HG03025 (cell line): ENCODE data around the gene C1QL4.
"Not testable (repeated sequence)": the region's sequence is repeated elsewhere in the genome, so short reads cannot be mapped to it uniquely, and the experiment has no call there.

Experiments used
- ATAC-seq: cut with Tn5 transposase; IDR thresholded peaks from one replicate; pipeline ENCODE4 v1.9.1; 2021; ENCODE audit warnings: mild to moderate bottlenecking, moderate library complexity; ENCODE audit not compliant: unreplicated experiment, low FRiP score

The C1QL4 gene

DNA sequence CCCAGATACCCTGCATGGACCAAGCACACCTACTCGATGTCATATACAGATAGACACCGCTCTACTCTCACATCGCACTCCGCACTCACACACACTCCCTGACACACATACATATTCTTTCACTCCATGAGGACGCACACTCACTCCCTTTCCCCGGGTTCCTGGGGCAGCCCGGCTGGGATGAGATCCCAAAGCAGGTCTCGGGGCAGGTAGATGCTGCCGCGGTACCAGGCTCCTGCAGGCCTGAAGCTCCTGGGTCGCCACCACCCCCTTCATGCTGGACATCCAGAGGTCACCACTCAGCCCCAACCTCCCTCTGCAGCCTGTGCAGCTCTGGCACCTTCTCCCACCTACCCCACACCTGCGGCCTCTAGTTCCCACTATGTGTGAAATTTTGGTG lies 2.3 kb downstream of the C1QL4 start:
- ATAC-seq = no peak

DNA sequence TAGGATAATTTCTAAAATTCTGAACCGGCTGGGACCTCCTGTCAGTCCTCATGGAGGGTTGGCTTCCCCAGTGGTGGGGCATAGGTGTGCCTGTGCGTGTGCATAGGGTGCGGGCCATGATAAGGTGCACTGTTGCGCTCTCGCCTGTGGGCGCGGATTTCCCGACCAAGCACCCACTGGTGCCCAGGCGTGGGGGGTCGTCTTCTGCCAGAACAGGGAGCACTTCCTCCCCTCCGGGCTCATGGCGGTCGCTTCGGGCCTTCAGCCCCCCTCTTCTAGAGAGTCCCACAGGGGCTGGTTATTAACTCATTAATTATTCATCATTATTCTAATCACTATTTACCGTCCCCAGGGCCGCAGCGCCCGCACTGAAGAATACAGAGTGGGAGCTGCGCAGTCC lies 2.8 kb downstream of the C1QL4 start:
- ATAC-seq = no peak

DNA sequence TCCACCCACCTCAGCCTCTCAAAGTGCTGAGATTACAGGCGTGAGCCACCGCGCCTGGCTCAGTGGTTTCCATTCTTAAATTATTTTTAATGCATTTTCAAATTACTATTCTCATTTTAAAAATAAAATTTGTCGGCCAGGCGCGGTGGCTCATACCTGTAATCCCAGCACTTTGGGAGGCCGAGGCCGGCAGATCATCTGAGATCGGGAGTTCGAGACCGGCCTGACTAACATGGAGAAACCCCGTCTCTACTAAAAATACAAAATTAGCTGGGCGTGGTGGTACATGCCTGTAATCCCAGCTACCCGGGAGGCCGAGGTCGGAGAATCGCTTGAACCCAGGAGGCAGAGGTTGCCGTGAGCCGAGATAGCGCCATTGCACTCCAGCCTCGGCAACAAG lies 3.2 kb downstream of the C1QL4 start:
- ATAC-seq = not testable (repeated sequence)

DNA sequence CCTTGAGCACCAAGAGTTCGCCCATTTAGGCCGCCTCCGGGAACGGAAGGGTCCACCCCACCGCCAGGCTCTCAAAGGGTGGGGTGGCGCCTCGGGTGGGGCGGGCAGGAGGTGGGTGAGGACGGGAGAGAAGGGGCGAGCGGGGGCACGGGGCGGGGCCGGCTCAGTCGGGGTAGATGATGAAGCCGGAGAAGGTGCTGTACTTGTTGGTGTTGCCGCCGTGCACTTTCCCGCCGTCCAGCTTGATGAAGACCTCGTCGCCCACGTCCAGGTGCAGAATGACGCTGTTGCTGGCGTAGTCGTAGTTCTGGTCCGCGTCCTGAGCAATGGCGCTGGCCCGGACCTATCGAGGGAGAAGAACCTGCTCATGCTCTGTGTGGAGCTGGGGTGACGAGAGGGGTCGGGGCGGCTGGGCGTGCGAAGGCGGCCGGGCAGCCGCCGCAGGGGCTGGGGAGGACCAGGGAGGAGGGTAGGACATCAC lies 4.1 kb downstream of the C1QL4 start:
- ATAC-seq = no peak

DNA sequence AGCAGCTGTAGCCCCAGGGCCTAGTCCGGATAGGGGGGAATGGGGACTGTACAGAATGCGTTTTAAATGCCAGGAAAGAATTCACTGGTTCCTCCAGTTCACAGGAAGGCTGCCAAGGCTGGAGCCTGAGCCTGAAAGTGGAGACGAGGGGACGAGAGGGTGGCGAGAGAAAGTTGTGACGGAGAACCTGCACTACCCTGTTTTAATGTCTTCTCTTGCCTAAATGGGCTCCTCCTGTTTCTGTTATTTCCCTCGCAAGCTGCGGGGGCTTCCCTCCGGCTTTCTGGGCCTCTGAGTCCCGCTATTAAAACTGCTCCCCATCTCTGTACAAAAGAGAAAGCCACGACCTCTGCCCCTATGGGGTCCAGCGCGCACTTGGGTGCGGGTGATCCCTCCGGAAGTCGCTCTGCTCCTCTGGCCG lies 4.5 kb downstream of the C1QL4 start:
- ATAC-seq = no peak

DNA sequence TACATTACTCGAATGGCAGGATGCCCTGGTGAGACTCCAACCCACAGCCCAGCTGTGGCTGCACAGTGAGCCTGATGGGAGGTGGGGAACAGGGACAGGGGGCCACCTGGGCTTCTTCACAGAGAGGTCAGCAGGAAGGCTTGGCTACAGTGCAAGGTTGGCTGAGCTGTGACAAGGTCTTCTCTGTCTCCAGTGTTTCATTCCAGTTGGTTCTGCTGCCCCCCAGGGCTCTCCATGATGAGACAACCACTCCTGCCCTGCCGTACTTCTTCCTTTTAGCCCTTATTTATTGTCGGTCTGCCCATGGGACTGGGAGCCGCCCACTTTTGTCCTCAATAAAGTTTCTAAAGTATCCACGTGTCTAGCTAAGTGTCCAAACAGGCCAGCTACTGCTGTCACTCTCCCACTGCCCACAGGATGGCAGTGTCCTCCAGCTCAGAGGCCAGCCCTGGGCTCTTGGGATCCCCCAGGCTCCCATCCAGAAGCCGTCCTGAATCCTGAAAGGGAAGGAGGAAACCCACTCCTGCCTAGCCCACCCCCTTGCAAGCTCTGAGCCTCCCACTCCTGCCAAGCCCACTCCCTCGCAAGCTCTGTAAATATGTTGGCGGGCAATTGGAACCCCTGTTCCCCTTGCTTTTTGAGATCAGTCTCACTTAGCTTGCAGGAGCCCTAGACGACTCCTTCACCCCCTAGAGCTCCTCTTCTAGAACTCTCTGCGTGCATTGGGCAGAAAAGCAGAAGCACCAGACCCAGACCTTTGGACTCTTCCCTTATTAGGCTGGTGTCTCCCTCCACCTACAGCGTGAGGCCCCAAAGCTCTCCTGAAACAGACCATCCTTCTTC lies 5.4 kb downstream of the C1QL4 start:
- ATAC-seq = no peak

DNA sequence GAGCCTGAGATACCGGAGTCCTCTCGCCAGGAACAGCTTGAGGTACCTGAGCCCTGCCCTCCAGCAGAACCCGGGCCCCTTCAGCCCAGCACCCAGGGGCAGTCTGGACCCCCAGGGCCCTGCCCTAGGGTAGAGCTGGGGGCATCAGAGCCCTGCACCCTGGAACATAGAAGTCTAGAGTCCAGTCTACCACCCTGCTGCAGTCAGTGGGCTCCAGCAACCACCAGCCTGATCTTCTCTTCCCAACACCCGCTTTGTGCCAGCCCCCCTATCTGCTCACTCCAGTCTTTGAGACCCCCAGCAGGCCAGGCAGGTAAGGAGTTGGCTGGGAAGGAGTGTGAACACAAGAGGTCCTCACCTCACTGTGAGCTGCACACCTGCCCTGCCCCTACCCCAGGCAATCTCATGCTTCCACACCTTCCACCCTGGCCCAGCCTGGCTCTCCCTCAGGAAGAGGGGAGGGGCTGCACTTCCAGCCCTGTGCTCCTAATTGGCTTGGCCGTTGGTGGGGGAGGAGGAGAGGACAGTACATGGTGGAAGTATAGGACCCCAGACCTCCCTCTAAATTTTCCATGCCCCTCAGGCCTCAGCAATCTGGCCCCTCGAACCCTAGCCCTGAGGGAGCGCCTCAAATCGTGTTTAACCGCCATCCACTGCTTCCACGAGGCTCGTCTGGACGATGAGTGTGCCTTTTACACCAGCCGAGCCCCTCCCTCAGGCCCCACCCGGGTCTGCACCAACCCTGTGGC lies 6.2 kb downstream of the C1QL4 start:
- ATAC-seq = no peak

DNA sequence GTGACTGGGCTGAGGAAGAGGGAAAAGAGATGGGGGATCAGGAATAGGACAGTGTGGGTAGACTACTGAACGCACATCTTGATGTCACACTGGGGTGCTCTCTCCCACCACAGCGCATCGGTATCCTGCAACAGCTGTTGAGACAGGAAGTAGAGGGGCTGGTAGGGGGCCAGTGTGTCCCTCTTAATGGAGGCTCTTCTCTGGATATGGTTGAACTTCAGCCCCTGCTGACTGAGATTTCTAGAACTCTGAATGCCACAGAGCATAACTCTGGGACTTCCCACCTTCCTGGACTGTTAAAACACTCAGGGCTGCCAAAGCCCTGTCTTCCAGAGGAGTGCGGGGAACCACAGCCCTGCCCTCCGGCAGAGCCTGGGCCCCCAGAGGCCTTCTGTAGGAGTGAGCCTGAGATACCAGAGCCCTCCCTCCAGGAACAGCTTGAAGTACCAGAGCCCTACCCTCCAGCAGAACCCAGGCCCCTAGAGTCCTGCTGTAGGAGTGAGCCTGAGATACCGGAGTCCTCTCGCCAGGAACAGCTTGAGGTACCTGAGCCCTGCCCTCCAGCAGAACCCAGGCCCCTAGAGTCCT lies 6.9 kb downstream of the C1QL4 start:
- no peak for ATAC-seq

DNA sequence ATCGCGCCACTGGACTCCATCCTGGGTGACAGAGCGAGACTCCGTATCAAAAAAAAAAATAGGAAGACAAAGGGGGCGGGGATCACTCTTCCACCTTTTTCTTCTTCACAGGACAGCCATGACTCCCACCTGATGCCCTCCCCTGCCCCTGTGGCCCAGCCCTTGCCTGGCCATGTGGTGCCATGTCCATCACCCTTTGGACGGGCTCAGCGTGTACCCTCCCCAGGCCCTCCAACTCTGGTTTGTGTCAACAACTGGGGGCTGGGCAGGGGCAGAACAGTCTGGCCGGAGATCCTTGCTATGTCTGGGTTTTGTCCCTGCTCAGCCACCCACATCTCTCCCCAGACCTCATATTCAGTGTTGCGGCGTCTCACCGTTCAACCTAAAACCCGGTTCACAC lies 8.2 kb downstream of the C1QL4 start:
- no peak for ATAC-seq

DNA sequence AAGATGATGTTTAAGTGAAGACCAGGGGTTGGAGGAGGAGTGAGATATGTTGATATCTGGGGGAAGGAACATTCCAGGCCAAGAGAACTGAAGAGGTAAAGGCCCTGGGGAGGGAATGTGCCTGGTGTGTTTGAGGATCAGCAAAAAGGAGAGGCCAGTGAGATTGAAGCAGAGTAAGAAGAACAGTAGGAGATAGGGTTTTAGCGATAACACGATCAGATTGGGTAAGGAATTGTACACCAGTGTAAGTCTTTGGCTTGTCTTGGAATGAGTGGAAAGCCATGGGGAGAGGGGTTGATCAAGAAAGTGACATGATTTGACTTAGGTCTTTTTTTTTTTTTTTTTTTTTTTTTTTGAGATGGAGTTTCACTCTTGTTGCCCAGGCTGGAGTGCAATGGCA lies 9.1 kb downstream of the C1QL4 start:
- no peak for ATAC-seq

DNA sequence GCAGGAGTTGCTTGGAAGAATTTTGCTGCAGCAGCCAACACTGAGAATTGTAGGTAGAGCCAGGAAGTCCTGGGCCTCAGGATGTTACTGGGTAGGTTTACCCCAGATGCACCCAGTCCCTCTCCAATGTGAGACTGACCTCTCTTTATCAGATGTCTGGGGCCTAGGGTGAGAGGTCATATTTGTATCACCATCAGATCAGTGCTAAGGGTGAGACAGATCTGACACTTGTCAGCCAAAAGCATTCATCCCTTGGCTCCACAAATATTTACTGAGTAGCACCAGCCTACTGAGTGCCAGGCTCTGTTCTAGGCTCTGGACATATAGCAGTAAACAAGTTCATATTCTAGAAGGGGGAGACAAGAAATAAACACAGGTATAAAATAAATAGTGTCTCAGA lies 9.6 kb downstream of the C1QL4 start:
- ATAC-seq = no peak

DNA sequence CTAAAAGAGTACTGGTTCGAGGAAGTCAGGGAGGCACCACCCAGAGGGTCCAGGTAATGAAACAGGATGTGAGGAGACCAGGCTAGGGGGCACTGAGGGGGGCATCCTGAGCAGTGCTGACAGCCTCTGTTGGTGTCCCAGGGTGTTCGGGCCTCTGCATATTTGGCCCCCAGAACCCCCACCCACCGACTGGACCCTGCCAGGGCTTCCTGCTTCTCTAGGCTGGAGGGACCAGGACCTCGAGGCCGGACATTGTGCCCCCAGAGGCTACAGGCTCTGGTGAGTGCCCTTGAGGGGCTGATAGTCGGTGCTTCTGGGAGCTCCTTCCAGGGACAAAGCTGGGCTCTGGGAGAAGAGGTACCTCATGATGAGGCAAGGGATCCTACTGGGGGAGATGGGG lies 11.4 kb downstream of the C1QL4 start:
- no peak for ATAC-seq

DNA sequence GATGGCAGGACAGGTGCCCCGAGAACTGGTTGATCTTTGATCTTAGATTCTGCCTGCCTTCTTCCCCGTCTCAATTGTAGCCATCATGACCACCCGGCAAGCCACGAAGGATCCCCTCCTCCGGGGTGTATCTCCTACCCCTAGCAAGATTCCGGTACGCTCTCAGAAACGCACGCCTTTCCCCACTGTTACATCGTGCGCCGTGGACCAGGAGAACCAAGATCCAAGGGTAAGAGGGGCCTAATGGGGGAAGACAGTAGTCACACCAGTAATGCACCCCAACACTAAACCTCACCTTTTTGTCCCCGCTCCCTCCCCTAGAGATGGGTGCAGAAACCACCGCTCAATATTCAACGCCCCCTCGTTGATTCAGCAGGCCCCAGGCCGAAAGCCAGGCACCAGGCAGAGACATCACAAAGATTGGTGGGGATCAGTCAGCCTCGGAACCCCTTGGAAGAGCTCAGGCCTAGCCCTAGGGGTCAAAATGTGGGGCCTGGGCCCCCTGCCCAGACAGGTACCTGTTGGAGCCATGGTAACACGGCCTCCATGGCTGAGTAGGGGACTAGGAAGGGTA lies 13.4 kb downstream of the C1QL4 start:
- ATAC-seq = no peak

DNA sequence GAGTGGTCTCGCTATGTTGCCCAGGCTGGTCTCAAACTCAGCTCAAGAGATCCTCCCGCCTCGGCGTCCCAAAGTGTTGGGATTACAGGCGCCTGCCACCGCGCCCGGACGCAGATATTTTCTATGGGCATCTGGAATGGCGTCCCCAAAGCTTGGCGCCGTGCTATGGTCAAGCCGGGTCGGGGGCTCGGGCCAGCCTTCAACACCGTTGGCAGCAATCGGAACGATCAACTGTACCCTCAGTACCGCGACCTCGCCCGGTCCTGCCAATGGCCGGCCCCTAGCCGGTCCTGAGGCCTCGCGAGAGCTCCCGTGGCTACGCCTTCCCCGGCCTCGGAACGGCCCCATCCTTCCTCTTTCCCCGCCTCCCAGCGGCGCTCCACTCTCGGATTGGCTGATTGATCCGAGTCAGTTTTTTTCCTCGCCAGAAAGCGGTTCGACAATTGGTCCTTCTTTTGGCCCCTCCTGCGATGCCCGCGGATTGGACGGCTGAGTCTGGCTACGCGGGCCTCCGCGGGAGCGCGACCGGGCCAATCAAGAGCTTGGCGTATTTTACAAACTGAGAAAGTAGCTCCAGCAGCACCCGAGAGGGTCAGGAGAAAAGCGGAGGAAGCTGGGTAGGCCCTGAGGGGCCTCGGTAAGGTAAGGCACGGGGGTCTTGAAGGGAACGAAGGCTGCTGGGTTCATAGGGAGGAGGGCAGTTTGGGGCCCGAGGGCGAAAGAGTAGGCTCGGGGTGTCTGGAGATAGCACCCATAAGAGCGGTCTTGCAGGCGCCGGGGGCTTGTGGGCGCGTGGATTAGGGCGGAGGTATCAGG lies 14.1 kb downstream of the C1QL4 start, which contains the start of gene TROAP:
Gene TROAP, plus strand, starts transcription at position 548 of the 816 bp plus-strand sequence. CDS start 354 bp downstream, outside the sequence.
- ATAC-seq = peak; percentile 93

DNA sequence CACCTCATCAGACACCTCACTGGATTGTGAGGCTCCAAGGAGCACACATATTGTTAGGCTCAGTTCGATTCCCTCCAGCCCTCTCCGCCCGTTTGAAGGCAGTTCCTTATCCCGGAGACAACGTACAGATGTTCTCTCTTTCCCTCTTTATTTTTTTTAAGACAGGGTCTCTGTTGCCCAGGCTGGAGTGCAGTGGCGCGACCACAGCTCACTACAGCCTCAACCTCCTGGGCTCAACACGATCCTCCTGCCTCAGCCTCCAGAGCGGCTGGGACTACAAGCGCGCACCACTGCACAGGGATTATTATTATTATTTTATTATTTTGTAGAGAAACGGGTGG lies 14.7 kb downstream of the C1QL4 start:
- ATAC-seq = no peak

DNA sequence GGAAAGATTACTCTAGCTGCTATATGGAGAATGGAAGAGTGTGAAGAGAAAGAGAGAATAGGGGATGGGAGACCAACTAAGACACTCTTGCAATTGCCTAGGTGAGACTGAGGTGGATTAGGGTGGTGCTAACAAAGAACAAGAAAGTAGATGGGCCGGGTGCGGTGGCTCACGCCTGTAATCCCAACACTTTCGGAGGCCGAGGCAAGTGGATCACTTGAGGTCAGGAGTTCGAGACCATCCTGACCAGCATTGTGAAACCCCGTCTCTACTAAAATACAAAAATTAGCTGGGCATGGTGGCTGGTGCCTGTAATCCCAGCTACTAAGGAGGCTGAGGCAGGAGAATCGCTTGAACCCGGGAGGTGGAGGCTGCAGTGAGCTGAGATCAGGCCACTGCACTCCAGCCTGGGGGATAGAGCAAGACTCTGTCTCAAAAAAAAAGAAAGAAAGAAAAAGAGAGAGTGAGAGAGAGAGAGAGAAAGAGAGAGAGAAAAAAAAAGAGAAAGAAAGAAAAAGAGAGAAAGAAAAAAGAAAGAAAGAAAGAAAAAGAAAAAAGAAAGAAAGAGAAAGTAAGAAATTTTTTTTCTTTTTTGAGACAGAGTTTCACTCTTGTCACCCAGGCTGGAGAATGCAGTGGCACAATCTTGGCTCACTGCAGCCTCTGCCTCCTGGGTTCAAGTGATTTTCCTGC lies 16.4 kb downstream of the C1QL4 start:
- ATAC-seq = not testable (repeated sequence)

DNA sequence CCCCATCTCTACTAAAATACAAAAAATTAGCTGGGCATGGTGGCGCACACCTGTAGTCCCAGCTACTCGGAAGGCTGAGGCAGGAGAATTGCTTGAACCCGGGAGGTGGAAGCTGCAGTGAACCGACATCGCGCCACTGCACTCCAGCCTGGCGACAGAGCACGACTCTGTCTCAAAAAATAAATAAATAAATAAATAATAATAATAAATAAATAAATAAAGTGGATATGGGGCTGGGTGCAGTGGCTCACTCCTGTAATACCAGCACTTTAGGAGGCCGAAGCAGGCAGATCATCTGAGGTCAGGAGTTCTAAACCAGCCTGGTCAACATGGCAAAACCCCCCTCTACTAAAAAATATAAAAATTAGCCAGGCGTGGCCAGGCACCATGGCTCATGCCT lies 19.9 kb downstream of the C1QL4 start:
- not testable (repeated sequence) for ATAC-seq

DNA sequence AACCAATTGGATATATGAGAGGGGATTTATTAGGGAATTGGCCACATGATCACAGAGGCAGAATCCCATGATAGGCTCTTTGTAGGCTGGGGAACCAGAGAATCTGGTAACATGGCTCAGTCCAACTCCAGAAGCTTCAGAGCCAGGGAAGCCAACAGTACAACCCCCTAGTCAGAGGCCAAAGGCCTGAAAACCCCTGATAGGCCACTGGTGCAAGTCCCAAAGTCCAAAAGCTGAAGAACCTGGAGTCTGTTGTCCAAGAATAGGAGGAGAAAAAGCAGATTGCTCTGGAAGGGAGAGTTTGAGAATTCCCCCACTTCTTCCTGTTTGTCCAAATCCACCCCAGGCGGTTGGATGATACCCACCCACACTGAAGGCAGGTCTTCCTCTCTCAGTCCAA lies 22.2 kb downstream of the C1QL4 start:
- ATAC-seq = no peak

DNA sequence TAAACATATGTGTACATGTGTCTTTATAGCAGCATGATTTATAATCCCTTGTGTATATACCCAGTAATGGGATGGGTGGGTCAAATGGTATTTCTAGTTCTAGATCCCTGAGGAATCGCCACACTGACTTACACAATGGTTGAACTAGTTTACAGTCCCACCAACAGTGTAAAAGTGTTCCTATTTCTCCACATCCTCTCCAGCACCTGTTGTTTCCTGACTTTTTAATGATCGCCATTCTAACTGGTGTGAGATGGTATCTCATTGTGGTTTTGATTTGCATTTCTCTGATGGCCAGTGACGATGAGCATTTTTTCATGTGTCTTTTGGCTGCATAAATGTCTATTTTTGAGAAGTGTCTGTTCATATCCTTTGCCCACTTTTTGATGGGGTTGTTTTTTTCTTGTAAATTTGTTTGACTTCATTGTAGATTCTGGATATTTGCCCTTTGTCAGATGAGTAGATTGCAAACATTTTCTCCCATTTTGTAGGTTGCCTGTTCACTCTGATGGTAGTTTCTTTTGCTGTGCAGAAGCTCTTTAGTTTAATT lies 26.5 kb downstream of the C1QL4 start:
- not testable (repeated sequence) for ATAC-seq
